GM12874 (cell line): Measurements from ENCODE around the gene FKBP1A.

Experiments
- TF ChIP-seq, protein P1 (sequence below): IDR thresholded peaks from 2 replicates; pipeline ENCODE4 v1.5.1; 2011; ENCODE audit warnings: low read depth, mild to moderate bottlenecking, control low read depth, low read length, moderate library complexity; ENCODE audit not compliant: insufficient read depth

FKBP1A gene

GRCh38 chr20:1331801-1332453 is 60.9 kb downstream of the FKBP1A start:
- TF ChIP-seq, protein P1, sequence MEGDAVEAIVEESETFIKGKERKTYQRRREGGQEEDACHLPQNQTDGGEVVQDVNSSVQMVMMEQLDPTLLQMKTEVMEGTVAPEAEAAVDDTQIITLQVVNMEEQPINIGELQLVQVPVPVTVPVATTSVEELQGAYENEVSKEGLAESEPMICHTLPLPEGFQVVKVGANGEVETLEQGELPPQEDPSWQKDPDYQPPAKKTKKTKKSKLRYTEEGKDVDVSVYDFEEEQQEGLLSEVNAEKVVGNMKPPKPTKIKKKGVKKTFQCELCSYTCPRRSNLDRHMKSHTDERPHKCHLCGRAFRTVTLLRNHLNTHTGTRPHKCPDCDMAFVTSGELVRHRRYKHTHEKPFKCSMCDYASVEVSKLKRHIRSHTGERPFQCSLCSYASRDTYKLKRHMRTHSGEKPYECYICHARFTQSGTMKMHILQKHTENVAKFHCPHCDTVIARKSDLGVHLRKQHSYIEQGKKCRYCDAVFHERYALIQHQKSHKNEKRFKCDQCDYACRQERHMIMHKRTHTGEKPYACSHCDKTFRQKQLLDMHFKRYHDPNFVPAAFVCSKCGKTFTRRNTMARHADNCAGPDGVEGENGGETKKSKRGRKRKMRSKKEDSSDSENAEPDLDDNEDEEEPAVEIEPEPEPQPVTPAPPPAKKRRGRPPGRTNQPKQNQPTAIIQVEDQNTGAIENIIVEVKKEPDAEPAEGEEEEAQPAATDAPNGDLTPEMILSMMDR, result no peak

DNA sequence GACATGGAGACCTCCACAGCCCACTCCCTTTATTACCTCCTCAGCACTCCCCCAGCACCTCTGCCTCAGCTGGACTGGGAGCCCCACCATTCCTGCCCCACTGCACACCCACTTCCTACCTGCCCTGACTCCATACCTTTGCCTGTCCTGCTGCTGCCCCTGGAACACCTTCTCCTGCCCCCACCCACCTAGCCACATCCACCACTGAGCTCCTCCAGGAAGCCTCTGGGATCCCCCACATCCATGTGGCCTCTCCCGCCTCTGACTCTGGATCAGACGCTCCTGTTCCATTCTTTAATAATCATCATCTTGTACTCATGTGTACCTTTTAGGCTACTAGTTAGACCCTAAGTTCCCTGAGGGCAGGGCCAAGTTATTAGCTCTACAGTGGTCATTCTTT is 61.8 kb downstream of the FKBP1A start:
- TF ChIP-seq, protein P1, result no peak

DNA sequence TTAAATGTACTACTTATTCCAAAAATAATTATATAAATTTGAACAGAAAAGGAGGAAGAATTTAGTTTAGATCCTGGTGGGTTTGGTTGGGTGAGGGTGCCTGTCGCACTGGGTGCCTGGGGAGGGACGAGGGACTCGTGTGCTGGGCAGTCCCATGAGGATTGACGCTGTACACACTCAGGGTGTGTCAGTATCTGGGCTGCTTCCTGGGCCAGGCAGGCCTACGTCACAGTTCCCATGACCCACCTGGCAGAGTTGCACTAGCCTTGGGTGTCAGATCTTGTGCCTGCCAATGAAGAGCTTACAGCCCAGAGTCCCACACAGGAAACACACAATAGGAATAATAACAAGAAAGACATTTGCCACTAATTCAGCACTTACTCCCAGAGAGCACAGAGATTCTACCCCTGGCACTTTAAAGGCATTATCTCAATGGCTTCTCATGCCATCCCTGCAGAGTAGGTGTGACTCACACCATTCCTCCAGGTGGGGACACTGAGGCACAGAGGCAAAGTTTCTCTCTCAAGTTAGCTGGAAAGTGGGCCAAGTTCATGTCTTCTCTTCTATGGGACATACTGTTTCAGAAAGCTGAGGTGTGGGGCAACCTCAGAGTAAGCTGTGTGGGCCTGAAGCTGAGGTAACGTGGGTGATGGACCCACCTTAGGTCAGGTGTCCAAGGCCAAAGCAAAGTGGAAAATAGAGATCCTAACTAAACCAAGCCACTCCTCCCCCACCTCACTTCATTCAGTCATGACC is 62.6 kb downstream of the FKBP1A start:
- TF ChIP-seq, protein P1, result no peak

DNA sequence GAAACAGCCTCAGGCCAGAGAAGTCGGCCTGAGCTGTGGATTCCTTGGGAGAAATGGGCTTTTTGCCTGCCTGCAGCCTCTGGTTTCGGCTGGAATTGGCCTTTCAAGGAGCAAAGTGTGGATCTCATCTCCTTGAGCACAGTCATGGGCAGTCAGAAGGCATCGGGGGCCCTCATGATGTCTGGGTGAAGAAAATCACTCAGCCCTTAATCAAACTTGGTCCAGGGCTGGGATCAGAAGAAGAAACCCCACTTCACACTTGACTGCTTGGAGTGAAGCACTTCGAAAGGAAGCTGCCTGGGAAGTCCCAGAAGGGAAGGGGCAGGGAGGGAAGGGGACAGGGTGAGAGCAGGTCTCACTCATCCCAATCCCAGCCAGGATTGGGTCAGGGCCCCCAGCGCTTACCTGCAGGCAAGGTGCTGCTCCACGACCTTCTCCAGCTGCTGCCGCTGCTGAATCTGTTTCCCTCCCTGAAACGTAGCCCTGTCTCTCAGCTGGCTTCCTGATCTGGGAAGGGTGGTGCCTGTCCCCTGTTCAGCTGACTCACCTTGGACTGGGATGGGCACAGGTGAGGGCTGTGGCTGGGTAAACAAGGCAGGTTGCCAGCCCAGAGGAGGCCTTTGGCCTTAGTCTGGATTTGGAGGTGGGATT is 64.0 kb downstream of the FKBP1A start, which contains the start of gene SDCBP2:
TSS of gene SDCBP2 (minus strand) at position 460 of the 651 bp plus-strand sequence. CDS start 8,723 bp downstream, outside the sequence.
- TF ChIP-seq, protein P1, result no peak

DNA sequence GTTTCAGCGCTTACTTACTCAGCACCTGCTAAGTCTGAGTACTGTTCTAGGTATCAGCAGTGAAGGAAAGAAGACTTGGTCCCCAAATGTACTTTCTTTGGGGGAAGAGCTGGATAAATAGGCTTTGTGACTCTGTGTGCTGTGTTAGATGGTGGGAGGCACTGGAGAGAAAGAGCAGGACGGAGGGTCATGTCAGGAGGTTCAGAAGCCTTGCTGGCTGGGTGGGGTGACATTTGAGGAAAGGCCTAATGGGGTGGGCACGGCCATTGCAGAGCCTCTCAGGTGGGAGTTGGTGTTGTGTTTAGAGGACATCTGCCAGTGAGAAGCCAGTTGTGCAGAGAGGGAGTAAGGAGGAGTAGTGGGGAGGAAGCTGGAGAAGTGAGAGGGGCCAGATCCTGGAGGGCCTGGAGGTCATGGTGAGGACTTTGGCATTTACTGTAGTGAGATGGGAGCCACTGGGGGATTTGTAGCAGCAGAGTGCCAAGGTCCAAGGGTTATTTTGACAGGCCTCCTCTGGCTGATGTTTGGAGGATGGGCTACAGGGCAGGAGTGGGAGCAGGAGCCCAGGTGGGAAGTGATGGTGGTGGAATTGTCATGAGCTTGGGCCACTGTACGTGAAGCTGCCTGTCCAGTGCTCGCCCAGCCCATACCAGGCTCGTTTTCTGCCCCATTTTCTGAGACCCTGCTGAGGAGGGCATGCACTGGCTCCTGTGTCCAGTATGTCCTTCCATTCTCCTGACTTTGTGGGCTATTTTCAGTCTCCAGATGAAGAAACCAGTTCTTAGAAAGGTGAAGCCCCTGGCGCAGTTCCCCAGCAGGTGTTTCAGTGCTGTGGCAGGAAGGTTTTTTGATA is 64.8 kb downstream of the FKBP1A start:
- TF ChIP-seq, protein P1, result no peak

DNA sequence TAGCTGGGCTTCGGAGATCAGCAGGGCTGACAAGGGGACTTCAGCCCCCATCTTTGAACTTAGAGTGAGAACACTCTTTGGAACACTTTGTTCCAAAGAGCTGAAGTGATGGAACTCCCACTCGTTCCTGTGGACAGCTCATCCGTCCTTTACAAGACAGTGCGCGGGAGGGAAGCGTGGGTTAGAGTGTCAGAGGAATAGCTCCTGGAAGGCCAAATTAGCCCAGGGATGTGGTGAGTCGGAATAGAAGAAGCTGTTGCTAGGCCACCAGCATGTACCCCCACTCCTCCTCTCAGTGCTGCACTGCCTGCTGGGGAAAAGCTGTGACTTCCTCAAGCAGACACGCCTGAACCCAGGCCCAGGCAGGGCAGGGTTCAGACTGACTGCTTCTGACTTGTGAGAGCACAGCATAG is 65.6 kb downstream of the FKBP1A start:
- TF ChIP-seq, protein P1, result no peak
